K562 (cell line): ENCODE data around the gene PPM1G. TPM values are rescaled to one million over a fixed set of nuclear protein-coding genes. Genes with fewer than 3 reads are reported as not detected.

Experiments used
- ATAC-seq: fragments of 200-7000 bp; cut with Tn5 transposase; 3 replicates; pipeline ENCODE4 v1.9.1; 2020; ENCODE audit warnings: moderate library complexity
- BruUV-seq: library from RNA; stranded (reverse); fragments of 400-500 nt; replicated peaks from 2 replicates; lab custom pipeline; 2021; lab: Mats Ljungman, UMichigan
- CTCF ChIA-PET: fragments of 300-600 bp; formaldehyde crosslinking; extraction: SDS; loops from one replicate; lab custom pipeline; 2021; ENCODE audit warnings: low intra/inter-chr PET ratio; lab: Yijun Ruan, JAX
- POLR2A ChIA-PET: fragments of 300-600, 350-650 bp; sonication (Branson Sonifier 250); formaldehyde crosslinking; extraction: SDS; loops from one replicate; lab custom pipeline; 2021; ENCODE audit warnings: antibody characterized with exemption, inconsistent platforms; lab: Yijun Ruan, JAX
- DNase-seq, 4 experiments: peaks; one replicate each; pipeline versions ENCODE4 v3.0.0 to v3.0.0-alpha.2; 2011 to 2018; ENCODE audit warnings: low spot score in 3 of 4, mixed read lengths in 3 of 4; ENCODE audit errors: extremely low read depth in 1 of 4
- FAIRE-seq: peaks from 2 replicates; lab custom pipeline; 2011; peaks lifted over from hg19 to GRCh38; lab: Jason Lieb, UNC
- H2AFZ ChIP-seq: 2 replicates; pipeline ENCODE4 v1.6.0; 2011; ENCODE audit warnings: low read depth, low read length, control low read depth, inconsistent platforms
- H3K27ac ChIP-seq: fragments of 200-600 bp; 3 replicates; pipeline ENCODE4 v1.8.0; 2011; ENCODE audit warnings: low read depth, mild to moderate bottlenecking, control low read depth, inconsistent platforms, low read length, moderate library complexity, mixed read lengths; ENCODE audit errors: extremely low read depth
- H3K27me3 ChIP-seq, 2 experiments: fragments of 300-600 bp in 1 of 2; 2 replicates in 1 of 2; 3 replicates in 1 of 2; pipeline versions ENCODE4 v1.6.0 to v1.8.0; 2011; ENCODE audit warnings: inconsistent platforms in 2 of 2, low read length in 2 of 2, mild to moderate bottlenecking in 1 of 2, mixed read lengths in 1 of 2, moderate library complexity in 1 of 2; ENCODE audit not compliant: control insufficient read depth in 2 of 2, insufficient read depth in 2 of 2
- H3K36me3 ChIP-seq: fragments of 300-600 bp; 3 replicates; pipeline ENCODE4 v1.8.0; 2011; ENCODE audit warnings: mild to moderate bottlenecking, low read length, inconsistent platforms; ENCODE audit not compliant: control insufficient read depth, insufficient read depth
- H3K4me1 ChIP-seq, 2 experiments: fragments of 200-600 bp in 1 of 2; replicated peaks in 1 of 2; 2 replicates in 1 of 2; 3 replicates in 1 of 2; pipeline versions ENCODE4 v1.5.1 to v1.8.0; 2011; ENCODE audit warnings: inconsistent platforms in 2 of 2, low read length in 2 of 2, mild to moderate bottlenecking in 1 of 2, mixed read lengths in 1 of 2, moderate library complexity in 1 of 2; ENCODE audit not compliant: control insufficient read depth in 2 of 2, insufficient read depth in 2 of 2
- H3K4me2 ChIP-seq: 2 replicates; pipeline ENCODE4 v1.6.1; 2011; ENCODE audit warnings: low read length, control low read depth, inconsistent platforms, mixed read lengths; ENCODE audit not compliant: insufficient read depth
- H3K4me3 ChIP-seq: fragments of 200-600 bp; sonication (generic), shearing (Covaris generic); 2 replicates; pipeline ENCODE4 v1.5.1; 2016; ENCODE audit warnings: control low read depth, inconsistent platforms
- H3K79me2 ChIP-seq: fragments of 200-600 bp; 3 replicates; pipeline ENCODE4 v1.8.0; 2011; ENCODE audit warnings: low read length, inconsistent platforms; ENCODE audit not compliant: control insufficient read depth, insufficient read depth
- H3K9ac ChIP-seq, 2 experiments: 2 replicates each; pipeline versions ENCODE4 v1.6.0 to v1.6.1; 2011; ENCODE audit warnings: low read depth in 2 of 2, low read length in 2 of 2, control low read depth in 1 of 2, inconsistent platforms in 1 of 2, mild to moderate bottlenecking in 1 of 2, mixed read lengths in 1 of 2; ENCODE audit not compliant: insufficient read depth in 1 of 2
- H3K9me1 ChIP-seq: one replicate; pipeline ENCODE4 v1.6.0; 2011; ENCODE audit warnings: inconsistent platforms, mild to moderate bottlenecking, low read length, moderate library complexity; ENCODE audit not compliant: control insufficient read depth, insufficient read depth
- H3K9me3 ChIP-seq: replicated peaks from 2 replicates; pipeline ENCODE4 v1.5.1; 2011; ENCODE audit warnings: low read depth, low read length, inconsistent platforms; ENCODE audit not compliant: control insufficient read depth, insufficient read depth
- H4K20me1 ChIP-seq: replicated peaks from 2 replicates; pipeline ENCODE4 v1.6.1; 2011; ENCODE audit warnings: low read length, inconsistent platforms, mixed read lengths; ENCODE audit not compliant: control insufficient read depth, insufficient read depth
- EZH2 ChIP-seq: IDR thresholded peaks from 2 replicates; pipeline ENCODE4 v1.6.1; 2012; ENCODE audit warnings: low read depth, mild to moderate bottlenecking, inconsistent platforms, low read length, borderline replicate concordance
- HMG20B ChIP-seq: fragments of 250-450 bp; sonication (Bioruptor Pico); IDR thresholded peaks from 2 replicates; pipeline ENCODE4 v1.5.0; 2021; ENCODE audit warnings: mild to moderate bottlenecking
- KLF13 ChIP-seq: fragments of 450-650 bp; IDR thresholded peaks from 2 replicates; pipeline ENCODE4 v1.6.1; 2016; ENCODE audit warnings: missing genetic modification characterization, low read depth, mild to moderate bottlenecking, missing compliant biosample characterization, moderate library complexity, borderline replicate concordance
- MTA1 ChIP-seq: fragments of 450-650 bp; IDR thresholded peaks from 2 replicates; pipeline ENCODE4 v1.6.1; 2017; ENCODE audit warnings: borderline replicate concordance
- PCBP1 ChIP-seq: fragments of 200-400 bp; formaldehyde crosslinking; IDR thresholded peaks from 2 replicates; pipeline ENCODE4 v1.6.1; 2018; ENCODE audit warnings: mild to moderate bottlenecking, low read depth, low read length; ENCODE audit not compliant: poor library complexity, severe bottlenecking
- POLR2B ChIP-seq: fragments of 450-650 bp; IDR thresholded peaks from 2 replicates; pipeline ENCODE4 v1.6.1; 2018; ENCODE audit warnings: low read depth; ENCODE audit not compliant: partially characterized antibody
- PRMT5 ChIP-seq: sonication (generic); formaldehyde crosslinking; IDR thresholded peaks from 2 replicates; pipeline ENCODE4 v1.5.0; 2020; ENCODE audit warnings: missing genetic modification reagents
- RBFOX2 ChIP-seq: fragments of 200-400 bp; formaldehyde crosslinking; IDR thresholded peaks from 2 replicates; pipeline ENCODE4 v1.6.1; 2017; ENCODE audit warnings: low read depth, mild to moderate bottlenecking, low read length, moderate library complexity
- RBM22 ChIP-seq: fragments of 200-400 bp; formaldehyde crosslinking; IDR thresholded peaks from 2 replicates; pipeline ENCODE4 v1.6.1; 2018; ENCODE audit warnings: low read length, low read depth; ENCODE audit not compliant: poor library complexity, severe bottlenecking
- TBL1XR1 ChIP-seq, 2 experiments: IDR thresholded peaks; 2 replicates each; pipeline ENCODE4 v1.6.1; 2012; ENCODE audit warnings: improper control_type of control experiment in 2 of 2, low read length in 2 of 2, mild to moderate bottlenecking in 1 of 2
- U2AF2 ChIP-seq: fragments of 200-400 bp; formaldehyde crosslinking; optimal IDR thresholded peaks from 2 replicates; pipeline ENCODE3; 2017; ENCODE audit warnings: low read depth, mild to moderate bottlenecking, low read length
- ZBTB33 ChIP-seq: sonication (generic); formaldehyde crosslinking; IDR thresholded peaks from 2 replicates; pipeline ENCODE4 v1.8.1; 2023; ENCODE audit warnings: mild to moderate bottlenecking, missing genetic modification reagents
- WGBS: fragments of 100-300 bp; shearing (Covaris generic); methylation state at CpG from one replicate; pipeline ENCODE4 v1.1.6; 2016; ENCODE audit warnings: low coverage, mixed read lengths; ENCODE audit not compliant: insufficient coverage; ENCODE audit errors: missing lambda C conversion rate; 5-methylcytosine and 5-hydroxymethylcytosine counted together
- in situ Hi-C: fragments of 300-500 bp; cut with MboI; formaldehyde crosslinking; loops from 4 replicates; pipeline ENCODE4 v1.15.0; 2018; ENCODE audit warnings: inconsistent platforms, mixed read lengths
- intact Hi-C: fragments of 100-400 bp; cut with micrococcal nuclease; formaldehyde crosslinking; loops from 2 replicates; pipeline ENCODE4 v1.14.2; 2022
- polyA plus RNA-seq, 8 experiments: library from polyadenylated mRNA; depleted of rRNA in 4 of 8; stranded (reverse) in 5 of 8; unstranded in 3 of 8; fragments of >200 nt; fragmentation: Nextera tagmentation in 2 of 8; fragmentation: Illumina TruSeq in 1 of 8; extraction: Ambion mirVana in 2 of 8; extraction: Trizol in 1 of 8; gene quantifications; 2 replicates each; pipeline versions ENCODE4 v1.2.1 to v1.2.3, GENCODE V29; 2011 to 2014; ENCODE audit warnings: inconsistent platforms in 1 of 8, missing spikeins in 1 of 8
- total RNA-seq, 7 experiments: library from RNA; depleted of rRNA in 6 of 7; stranded (reverse); fragments of >200 nt in 6 of 7; fragmentation: Illumina TruSeq in 2 of 7; extraction: Trizol in 2 of 7; gene quantifications; 2 replicates each; pipeline versions ENCODE4 v1.2.1 to v1.2.3, GENCODE V29; 2011 to 2021; ENCODE audit warnings: low replicate concordance in 1 of 7

The PPM1G gene
- total and polyA plus RNA-seq, 9 of the 15 experiments (the other 6 are each of a cell fraction or from before 2014, with no cell fraction given) = 61.7 to 230 (median 153) TPM

GRCh38 chr2:27376151-27376865 is 33.1 kb downstream of the PPM1G start:
- CTCF ChIA-PET = no interaction called here
- Histone ChIP-seq H3K9me1 (no peaks in the 10 kb centered on the region), H2AFZ (no peak overlapping the region), H3K27ac (no peak overlapping the region; the same call in 2 of the 3 replicates), H3K9ac (0 out of 4 replicates have a peak overlapping the region, but pooled peaks of 1 of the 2 experiments have one; percentile 40), H4K20me1 (no peaks in the 10 kb centered on the region), H3K4me1 (peaks cover 15 to 43% of the 10 kb centered on the region in 2 experiments), H3K4me3 (no peak overlapping the region), H3K36me3 (peaks cover 77% of the 10 kb centered on the region), H3K4me2 (no peak overlapping the region), H3K9me3 (no peaks in the 10 kb centered on the region), H3K27me3 (no peaks in the 10 kb centered on the region), H3K79me2 (peaks cover 38% of the 10 kb centered on the region)
- no peak for DNase-seq
- no peak for FAIRE-seq
- ATAC-seq = no peak
- TF ChIP-seq RBFOX2 (0 out of 2 replicates have a peak, but pooled peaks have one; percentile 35), PRMT5 (no peak)
- BruUV-seq = no TSS peak
- POLR2A ChIA-PET = interaction anchor here (0.7 kb wide), 2 partner anchors 15 to 185 kb away, joined by 3 read pairs; no protein-coding TSS in a partner anchor
- intact Hi-C loops (no loop called here), in situ Hi-C loops (no loop called here)
- 92% methylated on average over 16 of the region's 16 CpGs for WGBS

- in situ Hi-C loops = no loop called here
- TF ChIP-seq POLR2B (no peak), TBL1XR1 (IDR thresholded peaks at IDR 0.05; ENCODE audit: low read length in 2 of 2) (no peak), MTA1 (no peak), EZH2 (no peak), HMG20B (CRISPR knock-in tag) (no peak), RBM22 (peak; percentile 58), PCBP1 (no peak), ZBTB33 (CRISPR knock-in tag) (0 out of 2 replicates have a peak, but pooled peaks have one; percentile 40), U2AF2 (no peak), KLF13 (tag) (no peak)
These were observed 33.8 kb downstream of the PPM1G start for GRCh38 chr2:27375513-27376099.

More at GRCh38 chr2:27375513-27376099, 33.8 kb downstream of the PPM1G start:
- Histone ChIP-seq H4K20me1 (no peaks in the 10 kb centered on the region), H3K27me3 (no peaks in the 10 kb centered on the region), H3K9ac (no peak overlapping the region), H3K36me3 (peaks cover 71% of the 10 kb centered on the region), H2AFZ (no peak overlapping the region), H3K79me2 (peaks cover 45% of the 10 kb centered on the region), H3K4me2 (no peak overlapping the region), H3K27ac (no peak overlapping the region; the same call in 2 of the 3 replicates), H3K4me1 (peaks cover 12 to 43% of the 10 kb centered on the region in 2 experiments), H3K9me3 (no peaks in the 10 kb centered on the region), H3K9me1 (no peaks in the 10 kb centered on the region), H3K4me3 (no peak overlapping the region)
- DNase-seq (no peak), ATAC-seq (no peak), FAIRE-seq (no peak)
- CTCF ChIA-PET = no interaction called here
- intact Hi-C loops = no loop called here
- POLR2A ChIA-PET = interaction anchor here (0.5 to 0.9 kb wide), 4 partner anchors 15 to 264 kb away, joined by 3 to 5 read pairs (median 3); partner anchors contain the start of gene GTF3C2
- no TSS peak for BruUV-seq
- WGBS = 86% methylated on average over 14 of the region's 20 CpGs
